AG10803 (cell line): Measurements from ENCODE around the gene HP1BP3.

Source experiments
- DNase-seq: peaks from one replicate; pipeline ENCODE4 v3.0.0; 2010; ENCODE audit warnings: low read depth
- H3K4me3 ChIP-seq: 2 replicates; pipeline ENCODE4 v1.5.1; 2011; ENCODE audit warnings: mild to moderate bottlenecking, low read length, control low read depth
- TF ChIP-seq, protein P1 (sequence below): conservative IDR thresholded peaks from 2 replicates; pipeline ENCODE4 v1.5.1; 2011; ENCODE audit warnings: mild to moderate bottlenecking, low read length, control low read depth, inconsistent platforms

Gene HP1BP3

DNA sequence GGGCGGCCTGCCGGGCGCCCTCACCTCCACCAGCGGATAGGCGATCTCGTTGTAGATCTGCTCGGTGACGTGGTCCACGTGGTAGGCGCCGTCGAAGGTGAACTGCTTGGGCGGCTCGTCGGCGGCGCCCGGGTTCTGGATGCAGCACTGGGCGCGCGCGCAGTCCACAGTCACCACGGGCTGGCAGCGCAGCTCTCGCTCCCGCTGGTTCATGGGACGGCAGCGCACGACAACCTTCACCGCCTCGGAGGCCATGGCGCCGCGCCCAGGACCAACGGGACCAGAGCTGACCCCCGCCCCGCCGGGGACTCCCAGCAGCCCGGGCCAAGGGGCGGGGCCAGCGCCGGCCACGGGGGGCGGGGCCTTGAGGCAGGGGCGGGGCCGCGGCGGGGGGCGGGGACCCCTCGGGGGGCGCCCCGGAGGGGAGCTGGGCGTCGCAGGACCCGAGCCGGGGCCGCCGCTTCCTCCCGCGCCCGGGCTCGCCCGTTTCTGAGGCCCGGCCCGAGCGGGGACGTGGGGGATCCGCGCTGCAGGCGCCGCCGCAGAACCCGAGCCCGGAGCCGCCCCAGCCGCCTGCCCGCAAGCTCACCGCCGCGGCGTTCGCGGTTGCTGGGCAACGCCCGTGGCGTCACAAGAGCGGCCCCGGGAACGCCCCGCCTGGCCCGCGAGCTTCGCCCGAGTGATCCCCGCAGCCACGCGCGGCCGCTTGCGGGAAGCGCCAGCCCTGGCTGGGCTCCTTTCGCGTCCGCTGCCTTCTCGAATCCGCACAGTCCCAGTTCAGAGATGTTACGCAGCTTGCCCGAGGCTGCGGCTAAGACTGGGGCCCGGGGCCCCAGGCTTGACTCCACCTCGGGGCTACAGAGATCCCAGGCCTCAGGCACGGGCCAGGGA is 69.4 kb downstream of the HP1BP3 start, which contains the start of gene KIF17:
KIF17 (minus strand) TSS at position 556 of the 891 bp plus-strand sequence; CDS start at position 255, 301 bp downstream.
- DNase-seq, result peak; percentile 69
- H3K4me3 ChIP-seq, result peak within 1 kb of the TSS; percentile 52
- TF ChIP-seq, protein P1, sequence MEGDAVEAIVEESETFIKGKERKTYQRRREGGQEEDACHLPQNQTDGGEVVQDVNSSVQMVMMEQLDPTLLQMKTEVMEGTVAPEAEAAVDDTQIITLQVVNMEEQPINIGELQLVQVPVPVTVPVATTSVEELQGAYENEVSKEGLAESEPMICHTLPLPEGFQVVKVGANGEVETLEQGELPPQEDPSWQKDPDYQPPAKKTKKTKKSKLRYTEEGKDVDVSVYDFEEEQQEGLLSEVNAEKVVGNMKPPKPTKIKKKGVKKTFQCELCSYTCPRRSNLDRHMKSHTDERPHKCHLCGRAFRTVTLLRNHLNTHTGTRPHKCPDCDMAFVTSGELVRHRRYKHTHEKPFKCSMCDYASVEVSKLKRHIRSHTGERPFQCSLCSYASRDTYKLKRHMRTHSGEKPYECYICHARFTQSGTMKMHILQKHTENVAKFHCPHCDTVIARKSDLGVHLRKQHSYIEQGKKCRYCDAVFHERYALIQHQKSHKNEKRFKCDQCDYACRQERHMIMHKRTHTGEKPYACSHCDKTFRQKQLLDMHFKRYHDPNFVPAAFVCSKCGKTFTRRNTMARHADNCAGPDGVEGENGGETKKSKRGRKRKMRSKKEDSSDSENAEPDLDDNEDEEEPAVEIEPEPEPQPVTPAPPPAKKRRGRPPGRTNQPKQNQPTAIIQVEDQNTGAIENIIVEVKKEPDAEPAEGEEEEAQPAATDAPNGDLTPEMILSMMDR, result no peak

DNA sequence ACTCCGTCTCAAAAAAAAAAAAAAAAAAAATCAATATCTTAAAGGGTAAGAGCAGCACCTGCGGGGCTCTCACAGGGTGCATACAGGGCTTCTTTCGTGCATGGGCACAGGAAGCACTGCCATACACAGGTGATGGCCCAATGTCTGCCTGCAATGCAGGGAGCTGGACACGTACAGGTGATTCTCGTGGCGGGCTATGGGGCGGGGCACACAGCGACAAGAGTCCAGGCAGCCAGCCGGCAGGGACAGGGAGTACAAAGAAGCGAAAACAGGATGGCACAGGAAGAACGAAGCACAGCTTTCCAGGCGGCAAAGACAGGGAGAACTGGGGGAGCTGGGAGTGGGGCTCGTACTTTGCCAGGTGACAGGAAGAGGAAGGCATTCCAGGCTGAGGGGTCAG is 70.9 kb downstream of the HP1BP3 start:
- TF ChIP-seq, protein P1, result no peak
- no peak for DNase-seq

GRCh38 chr1:20715406-20715805 is 71.7 kb downstream of the HP1BP3 start:
- no peak for DNase-seq
- TF ChIP-seq, protein P1, result no peak
- no peak overlapping the region for H3K4me3 ChIP-seq

More for the DNA sequence above, 70.9 kb downstream of the HP1BP3 start:
- H3K4me3 ChIP-seq, result no peak overlapping the region

GRCh38 chr1:20713440-20713839 is 73.7 kb downstream of the HP1BP3 start:
- TF ChIP-seq, protein P1, result no peak
- no peak for DNase-seq
- H3K4me3 ChIP-seq, result no peak overlapping the region

DNA sequence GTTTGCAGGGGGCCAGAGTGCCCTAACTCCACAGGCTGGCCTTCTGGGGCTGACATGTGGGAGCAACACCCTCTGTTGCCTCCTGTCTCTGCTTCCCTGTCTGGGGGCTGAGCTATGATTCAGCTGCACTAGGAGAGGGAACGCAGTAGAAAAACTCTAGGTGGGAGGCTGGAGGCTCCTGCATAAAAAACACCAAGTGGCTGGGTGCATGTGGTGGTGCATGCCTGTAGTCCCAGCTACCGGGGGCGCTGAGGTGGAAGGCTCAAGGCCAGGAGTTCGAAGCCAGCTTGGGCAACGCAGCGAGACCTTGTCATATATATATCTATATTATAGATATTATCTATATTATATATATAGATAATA is 74.9 kb downstream of the HP1BP3 start:
- H3K4me3 ChIP-seq, result no peak overlapping the region
- no peak for DNase-seq
- TF ChIP-seq, protein P1, result no peak

DNA sequence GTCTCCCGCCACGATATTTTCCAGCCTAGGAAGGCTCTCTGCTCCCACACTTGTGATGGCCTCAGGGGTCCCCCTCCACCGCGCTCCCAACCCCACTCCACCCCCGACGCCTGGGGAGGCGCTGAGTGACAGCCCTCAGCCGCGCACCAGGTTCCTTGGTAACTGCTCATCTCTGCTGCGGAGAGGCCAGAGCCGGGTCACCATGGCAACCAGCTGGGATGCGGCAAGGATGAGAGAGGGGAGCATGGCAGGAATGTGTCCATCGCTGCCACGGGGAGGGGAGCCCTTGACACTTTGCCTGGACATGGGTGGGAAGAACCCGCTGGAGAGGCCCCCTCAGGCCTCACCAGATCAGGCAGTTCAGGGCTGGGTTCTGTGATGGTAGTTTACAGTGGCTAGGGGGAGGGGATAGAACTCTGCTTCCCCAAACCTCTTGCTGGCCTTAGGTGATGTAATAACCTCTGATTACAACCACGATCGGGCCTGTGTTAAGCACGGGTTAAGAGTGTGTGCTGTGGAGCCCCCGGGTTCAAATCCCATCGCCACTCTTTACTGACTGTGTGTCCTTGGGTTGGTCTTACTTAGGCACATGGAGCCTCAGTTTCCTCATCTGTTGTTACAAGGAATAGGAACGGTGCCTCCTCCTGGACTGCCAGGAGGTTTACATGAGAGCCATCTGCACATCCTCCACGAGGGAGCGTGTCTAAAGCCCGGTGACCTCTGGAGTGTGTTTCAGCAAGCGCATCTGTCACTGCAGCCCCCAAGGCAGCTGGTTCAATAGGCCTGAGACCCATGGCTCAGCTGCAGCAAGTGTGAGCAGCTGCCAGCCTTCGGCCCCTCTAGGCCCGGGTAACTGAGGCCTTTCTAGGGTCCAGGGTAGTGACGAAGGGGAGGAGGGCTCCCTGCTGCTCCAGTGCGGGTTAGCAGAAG is 75.6 kb downstream of the HP1BP3 start:
- no peak for DNase-seq
- TF ChIP-seq, protein P1, result no peak
- no peak overlapping the region for H3K4me3 ChIP-seq
